Measurements from ENCODE around the gene CASK.

CASK gene, protein sequence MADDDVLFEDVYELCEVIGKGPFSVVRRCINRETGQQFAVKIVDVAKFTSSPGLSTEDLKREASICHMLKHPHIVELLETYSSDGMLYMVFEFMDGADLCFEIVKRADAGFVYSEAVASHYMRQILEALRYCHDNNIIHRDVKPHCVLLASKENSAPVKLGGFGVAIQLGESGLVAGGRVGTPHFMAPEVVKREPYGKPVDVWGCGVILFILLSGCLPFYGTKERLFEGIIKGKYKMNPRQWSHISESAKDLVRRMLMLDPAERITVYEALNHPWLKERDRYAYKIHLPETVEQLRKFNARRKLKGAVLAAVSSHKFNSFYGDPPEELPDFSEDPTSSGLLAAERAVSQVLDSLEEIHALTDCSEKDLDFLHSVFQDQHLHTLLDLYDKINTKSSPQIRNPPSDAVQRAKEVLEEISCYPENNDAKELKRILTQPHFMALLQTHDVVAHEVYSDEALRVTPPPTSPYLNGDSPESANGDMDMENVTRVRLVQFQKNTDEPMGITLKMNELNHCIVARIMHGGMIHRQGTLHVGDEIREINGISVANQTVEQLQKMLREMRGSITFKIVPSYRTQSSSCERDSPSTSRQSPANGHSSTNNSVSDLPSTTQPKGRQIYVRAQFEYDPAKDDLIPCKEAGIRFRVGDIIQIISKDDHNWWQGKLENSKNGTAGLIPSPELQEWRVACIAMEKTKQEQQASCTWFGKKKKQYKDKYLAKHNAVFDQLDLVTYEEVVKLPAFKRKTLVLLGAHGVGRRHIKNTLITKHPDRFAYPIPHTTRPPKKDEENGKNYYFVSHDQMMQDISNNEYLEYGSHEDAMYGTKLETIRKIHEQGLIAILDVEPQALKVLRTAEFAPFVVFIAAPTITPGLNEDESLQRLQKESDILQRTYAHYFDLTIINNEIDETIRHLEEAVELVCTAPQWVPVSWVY

DNA sequence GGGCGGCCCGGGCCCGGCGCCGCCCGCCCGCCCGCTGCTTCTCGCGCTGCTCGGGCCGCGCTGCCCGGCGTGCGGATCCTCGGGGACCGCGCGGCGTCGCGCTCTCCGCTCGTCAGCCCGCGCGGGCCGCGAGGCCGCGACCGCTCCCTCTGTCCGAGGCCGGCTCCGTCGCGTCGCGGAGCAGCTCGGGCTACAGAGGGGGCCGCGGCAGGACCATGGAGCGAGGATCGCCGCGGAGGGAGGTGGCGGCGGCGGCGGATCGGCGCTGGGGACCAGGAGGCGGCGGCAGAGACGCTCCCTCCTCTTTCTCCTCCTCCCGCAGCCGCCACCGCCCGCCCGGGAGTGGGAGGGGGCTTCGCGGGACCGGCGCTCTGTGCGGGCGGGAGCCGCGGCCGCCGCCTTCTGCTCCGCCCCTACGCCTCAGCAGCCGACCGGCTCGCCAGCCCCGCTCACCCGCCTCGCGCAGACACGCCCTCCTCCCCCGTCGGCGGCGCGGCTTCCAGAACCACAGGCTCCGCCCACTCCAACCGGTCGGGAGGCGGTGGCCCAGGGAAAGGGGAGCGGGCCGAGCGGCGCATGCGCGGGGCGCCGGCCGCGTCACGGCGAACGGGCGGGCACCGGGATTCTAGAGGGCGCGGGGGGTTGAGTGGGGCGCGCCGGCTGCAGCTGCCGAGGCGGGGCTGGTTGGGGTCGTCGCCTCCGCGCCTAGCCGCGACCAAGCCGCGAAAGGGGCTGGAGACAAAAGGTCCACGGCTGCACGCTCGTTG, at the start of gene CASK:
Gene CASK (minus strand): TSS at position 344 of the 767 bp plus-strand sequence. CDS start 566 bp downstream, outside the sequence.
- peak; percentile 89 for DNase-seq

DNA sequence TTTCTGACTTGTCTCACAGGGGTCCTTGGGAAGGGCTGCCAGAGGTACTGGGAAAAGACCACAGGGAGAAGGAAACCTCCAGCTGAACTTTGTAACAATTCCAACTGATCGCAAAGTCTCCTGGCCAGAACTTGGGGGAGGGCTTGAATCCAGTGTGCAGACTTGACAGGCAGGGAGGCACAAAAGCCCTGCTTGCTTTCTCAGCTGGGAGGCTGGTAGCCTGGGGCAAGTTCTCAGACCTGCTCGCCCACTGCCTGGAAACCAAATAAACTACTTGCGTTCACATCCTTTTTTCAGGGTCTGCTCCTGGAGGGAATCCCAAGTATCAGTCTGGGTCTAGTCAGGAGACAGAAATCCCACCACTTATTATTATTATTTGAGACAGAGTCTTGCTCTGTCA, 48.0 kb upstream of the CASK start:
- DNase-seq: no peak

DNA sequence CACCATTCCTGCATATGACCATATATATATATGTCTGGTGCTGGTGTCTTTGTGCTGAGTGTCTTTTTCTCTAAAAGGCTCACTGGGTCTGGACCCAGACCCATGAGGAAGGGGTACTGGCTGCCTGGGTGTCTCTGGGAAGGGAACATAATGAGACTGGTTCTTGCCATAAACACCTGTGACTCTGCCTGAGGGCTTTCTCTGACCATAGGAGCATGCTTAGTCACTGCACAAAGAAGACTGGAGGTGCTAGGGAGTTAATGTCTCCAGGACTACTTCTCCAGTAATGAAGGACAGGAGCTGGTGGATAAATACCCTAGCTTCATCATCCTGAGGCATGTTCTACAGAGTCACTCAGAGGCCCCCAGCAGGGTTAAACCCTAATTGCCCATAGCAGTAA, 47.1 kb upstream of the CASK start:
- DNase-seq: no peak

DNA sequence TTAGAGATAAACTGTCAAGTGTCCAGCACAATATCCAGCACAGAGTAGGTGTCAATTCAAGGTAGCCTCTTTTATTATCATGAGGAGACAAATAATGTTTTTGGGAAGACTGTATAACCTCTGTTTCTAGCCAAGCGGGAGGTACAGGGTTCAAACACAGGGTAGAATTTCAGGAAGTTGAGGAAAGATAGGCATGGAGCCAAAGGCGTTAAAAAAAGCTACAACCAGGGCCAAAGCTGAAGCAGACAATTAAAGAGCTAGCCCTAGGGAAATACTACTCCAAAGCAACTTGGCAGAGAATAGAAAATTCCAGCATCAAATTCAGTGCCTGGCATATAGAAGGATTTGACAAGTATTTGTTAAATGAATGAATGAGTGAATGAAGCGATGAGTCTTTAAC, 40.0 kb upstream of the CASK start:
- no peak for DNase-seq

DNA sequence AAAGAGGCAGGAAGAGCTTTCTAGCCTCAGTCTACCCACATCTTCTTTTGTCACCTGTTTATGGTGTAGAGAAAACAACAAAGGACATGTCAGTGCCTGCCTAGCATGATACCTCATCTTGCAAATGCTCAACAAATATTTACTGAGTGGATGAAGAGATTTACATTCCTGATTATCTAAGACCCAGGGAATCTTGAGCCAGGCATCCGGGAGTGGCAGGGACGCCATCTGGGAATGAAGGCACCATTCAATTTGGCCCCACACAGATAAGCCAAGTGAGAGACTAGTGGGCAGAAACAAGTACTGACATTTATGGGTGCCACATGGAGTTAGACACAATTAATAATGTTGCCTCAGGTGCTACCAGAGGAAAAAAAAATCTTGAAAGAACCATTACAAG, 36.8 kb upstream of the CASK start:
- no peak for DNase-seq

DNA sequence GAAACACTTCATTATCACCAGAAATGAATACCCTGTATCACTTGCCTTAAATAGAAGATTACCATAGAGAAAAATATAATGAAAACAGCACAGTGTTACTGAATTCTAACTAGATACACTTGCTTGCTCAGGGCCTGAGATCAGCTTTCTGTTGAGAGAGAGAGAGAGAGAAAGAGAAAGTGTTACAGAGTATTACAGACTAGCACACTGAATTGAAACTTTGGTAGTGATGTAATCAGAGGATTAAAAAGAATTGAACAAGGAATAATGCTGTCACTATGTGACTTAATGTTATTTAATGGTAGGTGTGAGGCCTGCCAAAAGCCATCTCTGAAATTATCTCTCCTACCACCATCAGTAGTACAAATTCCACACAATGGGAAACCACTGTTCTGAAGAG, 35.5 kb upstream of the CASK start:
- DNase-seq: no peak

DNA sequence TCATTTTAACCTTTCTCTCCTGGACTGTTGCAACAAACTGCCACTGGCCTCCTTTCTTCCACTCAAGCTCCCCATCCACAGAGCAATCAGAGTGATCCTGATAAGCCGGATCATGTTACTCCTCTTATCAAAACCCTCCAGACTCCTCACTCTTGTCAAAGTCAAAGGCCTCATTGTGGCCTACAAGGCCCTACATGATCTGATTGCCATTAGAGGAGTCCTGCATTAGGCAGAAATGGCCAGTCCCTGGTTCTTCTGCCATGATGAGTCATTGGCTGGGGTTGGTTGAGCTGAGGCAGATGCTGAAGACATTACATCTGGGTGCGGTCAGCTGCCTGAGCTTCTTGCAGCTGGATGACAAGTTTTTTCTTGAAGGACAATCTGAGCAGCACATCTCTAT, 32.7 kb upstream of the CASK start:
- no peak for DNase-seq

DNA sequence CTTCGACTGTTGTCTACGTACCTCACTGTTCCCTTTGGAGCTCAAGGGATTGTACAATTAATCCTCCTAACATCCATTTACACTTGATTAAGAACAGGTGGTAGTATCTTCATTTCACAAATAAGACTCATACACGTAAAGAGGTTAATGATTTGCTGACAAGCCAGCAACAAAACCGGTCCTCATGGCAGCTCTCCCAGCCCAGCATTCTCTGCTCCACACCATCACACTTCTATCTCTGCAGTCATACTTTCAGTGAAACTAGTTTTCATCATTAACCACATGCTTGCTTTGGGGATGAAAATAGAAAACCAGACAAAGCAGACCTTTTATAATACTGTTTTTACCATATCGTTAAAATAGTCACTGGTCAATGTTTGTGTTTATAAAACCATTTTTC, 28.7 kb upstream of the CASK start:
- no peak for DNase-seq

DNA sequence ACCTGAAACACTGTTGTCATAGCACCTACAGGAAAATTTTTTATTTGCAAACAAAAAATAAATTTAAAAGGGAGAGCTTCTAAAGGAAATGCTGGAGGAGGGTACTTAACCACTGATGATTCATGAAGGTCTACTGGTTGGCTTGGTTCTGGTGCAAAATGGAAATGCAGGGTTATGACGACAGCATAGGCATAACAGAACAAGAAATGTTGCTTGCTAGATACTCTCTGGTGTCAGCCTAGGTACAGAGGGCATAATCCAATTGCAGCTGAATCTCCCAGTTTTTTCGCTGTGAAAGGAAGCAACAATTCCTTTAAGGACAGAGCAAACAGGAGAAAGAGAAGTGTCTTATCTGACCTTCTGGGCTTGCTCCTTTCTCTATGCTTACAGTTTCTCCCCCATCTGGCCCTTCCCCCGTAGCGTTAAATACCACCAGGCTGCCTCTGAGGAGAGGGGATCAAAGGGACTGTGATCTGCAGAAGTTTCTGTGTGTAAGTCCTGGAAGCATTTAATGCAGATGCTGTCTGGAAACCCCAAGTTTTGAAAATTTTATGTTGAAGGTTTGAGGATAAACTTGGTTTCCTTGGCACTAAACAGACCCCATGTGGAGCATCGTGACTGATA, 23.7 kb upstream of the CASK start:
- no peak for DNase-seq

DNA sequence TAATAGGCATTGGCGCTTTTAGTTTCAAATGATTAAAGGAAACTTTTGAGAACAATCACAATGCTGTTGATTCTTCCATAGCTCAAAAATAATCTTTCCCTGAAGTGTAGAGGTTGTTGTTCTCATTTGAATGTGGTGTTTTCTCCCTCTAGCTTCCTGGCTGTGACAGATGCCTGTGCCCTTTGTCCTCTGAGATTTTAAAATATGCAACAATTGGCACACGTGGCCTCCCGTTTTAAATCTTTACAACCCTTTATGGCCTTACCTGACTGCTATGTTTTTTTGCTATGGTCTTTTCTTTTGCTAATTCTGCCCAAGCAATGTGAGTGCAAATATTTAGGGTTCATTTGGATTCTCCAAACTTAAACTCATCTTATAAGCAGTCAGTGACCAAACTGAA, 22.9 kb upstream of the CASK start:
- DNase-seq: no peak

DNA sequence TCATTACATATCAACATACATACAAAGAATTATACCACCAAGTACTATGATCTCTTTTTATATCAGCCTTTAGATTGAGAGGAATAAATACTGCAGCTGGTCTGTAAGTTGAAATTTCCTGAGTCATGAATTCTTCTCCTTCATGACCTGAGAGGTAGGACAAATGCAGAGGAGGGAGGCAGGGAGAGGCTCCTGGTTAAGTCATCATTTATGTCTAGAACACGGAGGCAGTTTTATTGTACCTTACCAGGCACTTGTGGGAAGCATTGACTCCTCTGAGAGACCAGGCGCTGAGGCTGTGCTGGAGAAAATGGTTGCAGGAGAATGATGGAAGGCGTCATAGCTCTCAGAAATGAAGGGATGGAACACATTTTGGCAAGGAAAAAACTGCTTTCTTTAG, 12.5 kb upstream of the CASK start:
- DNase-seq: no peak

DNA sequence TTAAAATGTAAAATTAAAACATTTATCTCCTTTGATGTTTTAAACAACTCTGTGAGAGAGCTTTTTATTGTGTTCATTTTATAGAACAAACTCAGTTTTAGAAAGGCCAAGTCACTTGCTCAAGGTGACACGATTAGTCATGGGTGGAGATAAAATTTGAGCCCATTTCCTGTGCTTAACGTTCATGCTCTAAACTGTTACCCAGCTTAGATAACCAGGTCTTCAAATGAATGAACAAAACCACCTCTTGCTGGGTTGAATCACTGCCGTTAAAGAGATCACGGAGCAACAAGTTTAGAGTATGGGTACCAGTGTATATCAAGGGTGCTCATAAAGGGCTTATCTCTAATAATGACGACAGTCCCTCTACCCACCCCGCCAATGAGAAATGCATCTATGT, 10.2 kb upstream of the CASK start:
- no peak for DNase-seq

DNA sequence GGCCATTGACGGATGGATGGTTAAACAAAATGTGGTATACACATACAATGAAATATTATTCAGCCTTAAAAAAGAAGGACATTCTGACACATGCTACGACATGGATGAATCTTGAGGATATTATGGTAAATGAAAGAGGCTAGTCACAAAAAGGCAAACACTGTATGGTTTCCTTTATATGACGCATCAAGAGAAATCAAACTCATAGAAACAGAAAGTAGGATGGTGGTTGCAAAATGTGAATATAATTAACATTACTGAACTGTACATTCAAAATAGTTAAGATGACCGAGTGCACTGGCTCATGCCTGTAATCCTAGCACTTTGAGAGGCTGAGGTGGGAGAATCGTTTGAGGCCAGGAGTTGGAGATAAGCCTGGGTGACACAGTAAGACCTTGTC, 9.5 kb upstream of the CASK start:
- DNase-seq: no peak

DNA sequence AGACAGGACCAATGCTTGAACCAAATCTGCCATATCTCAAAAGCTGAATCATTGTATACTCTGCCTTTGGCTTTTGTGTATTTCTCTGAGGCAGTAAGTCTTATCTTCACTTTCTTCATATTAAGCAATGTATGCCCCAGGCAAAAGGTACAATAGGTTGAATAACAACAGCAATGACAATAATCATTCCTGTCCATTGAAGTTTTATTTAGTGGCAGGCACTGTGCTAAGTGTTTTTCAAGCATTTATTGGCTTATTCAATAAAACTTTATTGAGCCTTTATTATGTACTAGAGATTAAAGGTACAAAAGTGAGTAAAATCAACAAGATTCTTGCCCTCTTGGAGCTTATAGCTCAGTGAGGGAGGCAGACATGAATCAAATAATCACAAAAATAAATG, 8.2 kb upstream of the CASK start:
- no peak for DNase-seq

DNA sequence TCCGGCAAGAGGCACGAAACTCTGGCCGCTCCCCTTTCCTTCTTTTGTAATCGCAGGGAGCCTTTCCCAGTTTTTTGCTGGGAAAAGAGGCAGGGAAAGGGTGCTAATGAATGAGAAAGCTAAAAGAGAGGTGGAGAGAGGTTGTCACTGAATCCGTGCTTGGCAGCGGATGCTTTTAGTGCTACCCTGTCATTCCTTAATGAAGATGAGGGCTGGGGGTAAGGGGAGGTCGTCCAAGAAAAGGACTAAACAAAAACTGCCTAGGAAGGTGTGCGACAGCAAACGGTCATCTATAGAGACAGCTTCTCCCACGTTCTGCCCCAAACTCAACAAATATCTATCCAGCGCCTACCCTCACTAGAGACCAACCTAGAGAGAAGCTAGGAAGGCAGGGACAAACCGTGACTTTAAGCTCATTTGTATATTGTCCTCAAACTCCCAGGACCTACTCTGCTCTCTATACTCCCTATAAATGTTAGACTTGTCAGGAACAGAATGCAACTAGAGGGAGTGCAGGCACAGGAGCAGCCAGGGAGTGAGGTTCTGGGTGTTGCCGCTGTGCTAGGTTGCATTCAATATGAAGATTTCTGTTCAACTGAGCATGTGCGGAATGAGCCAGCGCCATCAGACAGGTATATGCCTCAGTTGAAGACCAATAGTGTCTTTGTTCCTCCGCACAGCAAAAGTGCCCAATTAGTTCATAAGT, 777 bp upstream of the CASK start:
- peak; percentile 38 for DNase-seq

DNA sequence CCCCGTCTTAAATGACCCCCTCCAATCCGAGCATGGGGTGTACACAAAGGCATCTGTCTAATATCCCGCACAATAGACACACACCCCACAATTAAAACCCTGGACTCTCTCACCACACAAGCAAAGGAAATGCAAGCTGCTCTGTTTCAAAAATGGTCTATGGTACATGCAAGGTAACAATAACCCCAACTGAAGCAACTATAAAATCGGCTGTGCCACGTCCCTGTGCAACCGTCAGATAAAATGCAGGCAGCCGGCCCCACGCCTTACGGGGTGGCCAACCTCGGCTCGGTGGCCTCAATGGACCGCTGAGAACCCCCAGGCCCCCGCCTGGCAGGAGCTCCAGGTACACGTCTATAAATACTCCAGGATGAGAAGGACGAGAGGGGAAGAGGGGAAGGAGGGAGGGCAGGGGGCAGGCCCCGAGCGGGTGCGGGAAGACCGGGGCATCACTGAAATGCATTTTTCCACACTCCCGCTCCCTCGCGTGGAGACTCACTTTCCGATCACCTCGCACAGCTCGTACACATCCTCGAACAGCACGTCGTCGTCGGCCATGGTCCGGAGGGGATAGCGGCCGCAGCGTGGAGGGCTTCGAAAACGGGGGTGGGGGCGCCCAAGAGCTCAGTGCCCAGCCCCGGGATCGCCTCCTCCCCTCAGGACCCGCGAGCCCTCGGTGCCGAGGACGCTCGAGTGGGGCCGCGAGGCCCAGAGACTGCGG, 763 bp downstream of the CASK start:
- peak; percentile 22 for DNase-seq

DNA sequence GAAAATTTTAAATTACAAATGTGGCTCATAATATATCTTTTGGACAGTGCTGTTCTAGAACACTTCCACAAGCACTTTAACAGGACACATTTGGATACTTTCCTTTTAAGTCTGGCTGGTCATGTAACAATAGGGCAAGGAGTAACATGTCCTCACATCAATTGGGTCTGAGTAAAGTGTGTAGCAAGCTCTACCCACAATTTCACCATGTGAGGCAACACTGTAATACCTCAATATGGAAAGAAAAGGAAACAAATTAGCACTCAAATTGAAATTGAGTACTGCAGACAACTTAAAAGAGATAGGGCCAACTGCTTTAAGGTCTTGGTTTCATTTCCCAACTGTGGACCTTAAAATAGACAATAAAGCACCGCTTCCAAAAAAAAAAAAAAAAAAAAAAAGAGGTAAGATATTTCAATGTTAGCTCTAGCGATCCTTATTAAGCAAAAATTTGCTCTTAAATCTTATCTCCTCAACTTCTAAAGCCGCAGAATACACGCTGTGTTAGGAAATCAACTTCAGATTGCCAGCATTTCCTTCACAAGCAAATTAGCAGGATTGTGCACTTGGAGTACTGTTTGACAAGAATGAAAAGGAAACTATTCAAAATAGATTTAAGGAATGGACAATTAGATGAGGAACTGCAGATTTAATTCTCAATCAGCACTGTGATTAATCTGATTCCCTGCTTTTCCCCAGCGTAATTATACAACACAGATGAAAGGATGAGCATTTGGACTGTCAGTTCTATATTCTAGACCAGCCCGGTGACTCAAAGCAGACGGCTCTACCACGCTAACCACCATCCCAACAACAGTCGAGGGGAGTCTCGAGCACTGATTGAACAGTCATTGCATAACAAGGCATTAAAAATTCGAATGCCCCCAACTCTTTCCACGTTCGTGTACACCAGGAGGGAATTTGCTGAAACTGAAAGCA, 1.6 kb downstream of the CASK start:
- peak; percentile 24 for DNase-seq

DNA sequence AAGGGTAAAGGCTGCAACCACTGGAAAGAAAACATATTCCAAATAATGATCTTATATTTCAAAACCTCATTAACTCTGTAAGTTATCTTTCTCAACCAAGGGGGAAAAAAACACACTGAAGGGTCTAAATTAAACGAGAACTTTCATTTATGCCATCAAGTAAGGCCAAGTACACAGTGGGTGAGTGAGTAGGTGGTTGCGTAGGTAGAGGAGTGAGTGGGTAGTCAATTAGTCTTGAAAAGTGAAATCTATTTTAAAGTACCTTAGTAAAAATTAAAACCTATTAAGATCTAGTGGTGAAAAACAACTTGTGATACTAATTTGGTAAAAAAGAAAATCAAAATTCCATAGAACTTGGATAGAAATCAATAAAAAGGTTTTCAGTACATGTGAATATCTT, 3.5 kb downstream of the CASK start:
- DNase-seq: no peak

DNA sequence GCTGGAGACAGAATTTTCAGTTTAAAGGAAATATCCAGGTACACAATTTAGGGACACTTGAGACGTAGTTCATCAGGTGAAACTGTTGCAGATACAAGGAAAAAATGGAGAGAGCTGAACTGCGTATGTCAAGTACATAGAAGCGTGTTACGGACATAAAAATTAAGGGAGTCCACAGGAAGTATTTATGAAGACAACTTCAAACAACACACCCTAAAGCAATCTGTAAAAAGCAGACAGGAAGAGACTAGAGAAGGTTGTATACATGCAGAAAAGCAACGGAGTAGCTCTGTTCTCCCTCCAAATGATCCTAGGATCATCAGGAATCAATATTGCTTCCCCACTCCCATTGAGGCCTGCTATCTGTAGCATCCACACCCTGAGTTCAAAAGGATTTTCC, 5.8 kb downstream of the CASK start:
- no peak for DNase-seq

DNA sequence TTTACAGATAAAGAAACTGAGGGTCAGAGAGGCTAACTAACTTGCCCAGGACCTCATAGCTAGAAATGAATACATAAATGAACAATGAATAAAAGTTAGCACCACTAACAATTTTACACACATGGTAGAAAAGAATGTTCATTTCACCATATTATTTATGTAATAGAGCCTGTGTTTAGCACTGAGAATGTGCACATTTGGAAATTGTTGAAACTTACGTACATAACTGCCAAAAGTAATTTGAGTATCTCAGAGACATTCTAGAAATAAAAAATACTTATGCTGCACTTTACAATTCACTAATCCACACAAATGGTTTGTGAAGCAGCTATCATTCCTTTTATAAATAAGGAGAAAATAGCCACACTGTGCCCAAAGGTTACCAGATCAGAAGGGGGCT, 9.9 kb downstream of the CASK start:
- no peak for DNase-seq
